Measurements from ENCODE around the gene ZNF536.

DNA sequence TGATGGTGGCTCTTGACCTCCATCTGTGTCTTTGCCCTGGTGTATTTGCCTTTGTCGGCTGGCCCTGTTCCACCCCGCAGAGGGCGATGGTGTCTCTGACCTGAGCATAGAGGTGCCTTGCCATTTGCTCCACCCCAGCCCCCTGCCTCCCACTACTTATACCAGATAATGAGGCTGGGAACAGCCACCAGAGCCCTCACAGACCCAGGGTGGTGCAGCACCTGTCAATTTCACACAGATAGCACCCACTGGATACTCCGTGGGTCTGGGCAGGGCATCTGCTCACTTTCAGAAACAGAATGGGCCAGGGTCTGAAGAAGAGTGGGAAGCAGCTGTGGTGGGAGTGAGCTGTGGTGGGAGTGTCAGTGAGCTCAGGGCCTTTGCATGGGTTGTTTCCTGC, 4.1 kb downstream of the ZNF536 start:
- TF ChIP-seq, protein P1, sequence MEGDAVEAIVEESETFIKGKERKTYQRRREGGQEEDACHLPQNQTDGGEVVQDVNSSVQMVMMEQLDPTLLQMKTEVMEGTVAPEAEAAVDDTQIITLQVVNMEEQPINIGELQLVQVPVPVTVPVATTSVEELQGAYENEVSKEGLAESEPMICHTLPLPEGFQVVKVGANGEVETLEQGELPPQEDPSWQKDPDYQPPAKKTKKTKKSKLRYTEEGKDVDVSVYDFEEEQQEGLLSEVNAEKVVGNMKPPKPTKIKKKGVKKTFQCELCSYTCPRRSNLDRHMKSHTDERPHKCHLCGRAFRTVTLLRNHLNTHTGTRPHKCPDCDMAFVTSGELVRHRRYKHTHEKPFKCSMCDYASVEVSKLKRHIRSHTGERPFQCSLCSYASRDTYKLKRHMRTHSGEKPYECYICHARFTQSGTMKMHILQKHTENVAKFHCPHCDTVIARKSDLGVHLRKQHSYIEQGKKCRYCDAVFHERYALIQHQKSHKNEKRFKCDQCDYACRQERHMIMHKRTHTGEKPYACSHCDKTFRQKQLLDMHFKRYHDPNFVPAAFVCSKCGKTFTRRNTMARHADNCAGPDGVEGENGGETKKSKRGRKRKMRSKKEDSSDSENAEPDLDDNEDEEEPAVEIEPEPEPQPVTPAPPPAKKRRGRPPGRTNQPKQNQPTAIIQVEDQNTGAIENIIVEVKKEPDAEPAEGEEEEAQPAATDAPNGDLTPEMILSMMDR (conservative IDR thresholded peaks at IDR 0.05; ENCODE audit: low read depth, low read length), result no peak
- no peak for TF ChIP-seq POLR2A (IDR thresholded peaks at IDR 0.05; ENCODE audit: low read depth, low read length)
- no peak for TF ChIP-seq USF2 (IDR thresholded peaks at IDR 0.05; ENCODE audit: low read depth, low read length)
- no peak for TF ChIP-seq RAD21 (IDR thresholded peaks at IDR 0.05; ENCODE audit: low read length)

All from IMR-90 (cell line).